ENCODE data around the gene SLC18A3.

Gene SLC18A3

GRCh38 chr10:49595713-49596492 lies 14.2 kb upstream of the SLC18A3 start:
- DNase-seq (ENCODE audit: low read depth, low spot score) = no peak

DNA sequence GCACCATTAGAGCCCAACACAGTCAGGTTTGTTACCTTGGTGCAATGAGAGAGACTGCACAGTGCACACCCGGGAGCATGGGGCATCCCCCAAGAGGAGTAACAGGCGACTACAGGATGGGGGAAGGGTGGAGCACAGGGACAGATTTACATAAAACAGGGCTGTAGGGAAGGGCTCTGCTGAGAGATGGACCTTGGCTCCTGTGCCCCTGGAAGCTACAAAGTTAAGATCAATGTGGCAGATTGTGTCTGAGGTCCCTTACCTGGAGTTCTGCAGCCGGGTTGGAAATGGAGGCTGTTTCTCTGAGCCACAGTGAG lies 13.7 kb upstream of the SLC18A3 start:
- no peak for DNase-seq (ENCODE audit: low read depth, low spot score)

- no peak for DNase-seq (ENCODE audit: low read depth, low spot score)
Observed at GRCh38 chr10:49596836-49597235, 13.3 kb upstream of the SLC18A3 start.

GRCh38 chr10:49597426-49598163 lies 12.5 kb upstream of the SLC18A3 start:
- no peak for DNase-seq (ENCODE audit: low read depth, low spot score)

DNA sequence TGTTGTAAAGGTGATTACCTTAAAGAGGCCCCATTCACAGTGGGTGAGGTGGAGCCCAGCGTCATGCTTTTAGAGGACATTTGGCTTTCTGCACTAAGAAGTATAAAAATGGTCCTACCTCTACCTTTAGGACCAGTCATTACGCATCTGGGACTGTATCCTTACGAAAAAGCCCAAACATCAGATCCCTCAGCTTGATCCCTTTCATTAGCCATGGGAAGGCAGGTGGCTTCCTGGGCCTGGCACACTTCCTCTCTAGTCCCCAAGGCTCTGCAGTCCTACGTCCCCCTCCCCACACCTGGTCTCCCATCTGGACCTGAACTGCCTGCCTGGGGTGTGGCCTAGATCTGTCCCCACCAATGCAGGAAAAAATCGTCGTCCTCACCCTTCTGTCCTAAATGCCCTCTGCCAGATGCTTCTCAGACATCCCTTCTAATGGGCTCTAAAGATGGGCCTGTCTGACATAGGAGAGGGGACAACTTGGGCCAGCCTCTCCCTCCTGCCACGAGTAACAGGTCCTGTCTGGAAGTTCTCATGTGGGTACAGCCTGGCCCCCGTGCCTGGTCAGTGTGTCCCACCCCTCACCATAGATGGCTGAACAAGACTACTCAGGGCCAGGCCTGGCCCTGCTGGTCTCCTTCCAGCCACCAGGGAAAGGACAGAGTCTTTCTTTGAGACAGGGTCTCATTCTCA lies 11.8 kb upstream of the SLC18A3 start:
- DNase-seq (ENCODE audit: low read depth, low spot score) = no peak

DNA sequence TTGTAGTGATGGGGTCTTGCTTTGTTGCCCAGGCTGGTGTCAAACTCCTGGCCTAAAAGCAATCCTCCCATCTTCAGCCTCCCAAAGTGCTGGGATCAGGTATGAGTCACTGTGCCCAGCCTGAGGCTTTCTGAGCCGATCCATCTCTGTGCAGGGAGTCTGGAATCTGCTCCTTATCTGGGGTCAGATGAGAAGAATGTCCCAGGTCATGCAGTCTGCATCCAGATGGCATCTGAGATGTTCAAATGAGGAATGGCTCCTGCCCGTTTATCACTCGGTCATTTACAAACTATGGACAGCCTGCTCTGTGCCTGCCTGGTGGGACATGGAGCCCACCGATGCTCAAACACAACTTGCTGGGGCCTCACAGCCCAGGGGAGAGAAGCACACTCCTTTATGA lies 11.1 kb upstream of the SLC18A3 start:
- DNase-seq (ENCODE audit: low read depth, low spot score) = peak; percentile 43

DNA sequence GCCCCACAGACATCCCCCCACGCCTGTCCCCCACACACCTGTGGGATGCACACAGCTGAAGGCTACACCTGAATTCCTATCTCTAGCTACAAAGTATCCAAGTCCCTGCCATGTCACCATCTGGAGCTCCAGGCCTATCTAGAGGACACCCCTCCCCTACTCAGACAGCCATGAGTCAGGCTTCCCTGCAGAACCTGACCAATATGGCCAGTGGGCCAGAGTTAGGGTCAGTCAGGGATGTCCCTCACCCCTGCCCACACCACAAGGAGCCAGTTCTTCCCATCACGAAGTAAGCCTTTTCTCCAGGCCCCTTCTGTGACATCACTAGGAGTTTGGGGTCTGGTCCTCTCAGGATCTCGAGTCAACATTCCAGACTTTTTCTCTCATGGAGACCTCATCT lies 10.6 kb upstream of the SLC18A3 start:
- DNase-seq (ENCODE audit: low read depth, low spot score) = no peak

DNA sequence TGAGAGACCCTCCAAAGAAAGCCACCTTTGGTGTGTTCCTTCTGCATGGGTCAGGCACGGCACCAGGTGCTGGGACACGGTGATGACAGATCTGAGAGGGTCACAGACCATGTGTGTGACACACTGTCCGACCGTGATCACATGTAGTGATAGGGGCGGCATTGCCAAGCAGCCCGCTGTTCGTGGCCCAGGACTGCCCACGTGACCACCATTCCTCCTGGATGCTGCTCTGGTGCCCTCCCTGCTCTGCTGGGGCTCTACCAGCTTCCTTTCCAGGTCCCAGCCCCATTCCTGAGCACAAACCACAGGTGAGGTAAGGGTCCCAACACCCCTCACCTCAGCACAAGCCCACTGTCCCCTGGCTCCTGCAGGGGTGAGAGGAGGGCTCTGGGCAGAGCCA lies 10.1 kb upstream of the SLC18A3 start:
- no peak for DNase-seq (ENCODE audit: low read depth, low spot score)

GRCh38 chr10:49600781-49601400 lies 9.2 kb upstream of the SLC18A3 start:
- DNase-seq (ENCODE audit: low read depth, low spot score) = no peak

DNA sequence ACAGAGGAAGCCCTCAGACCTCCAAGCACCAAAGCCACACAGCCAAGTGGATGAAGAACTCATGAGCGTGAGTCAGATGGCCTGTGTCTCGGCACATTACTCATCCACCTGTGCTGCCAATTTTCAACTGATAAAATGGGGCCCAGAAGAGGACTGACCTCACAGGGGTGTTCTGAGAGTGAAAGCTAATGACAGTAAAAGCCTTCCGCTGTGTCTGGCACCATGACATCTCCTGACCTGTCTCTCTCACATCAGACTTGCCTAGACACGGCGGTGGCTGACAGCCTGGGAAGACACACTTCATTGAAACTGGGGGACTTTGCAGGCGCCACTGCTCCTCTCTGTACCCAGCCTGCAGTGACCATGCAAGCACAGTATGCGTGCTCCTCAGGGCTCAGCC lies 8.3 kb upstream of the SLC18A3 start:
- DNase-seq (ENCODE audit: low read depth, low spot score) = no peak

GRCh38 chr10:49602380-49603023 lies 7.6 kb upstream of the SLC18A3 start:
- no peak for DNase-seq (ENCODE audit: low read depth, low spot score)

DNA sequence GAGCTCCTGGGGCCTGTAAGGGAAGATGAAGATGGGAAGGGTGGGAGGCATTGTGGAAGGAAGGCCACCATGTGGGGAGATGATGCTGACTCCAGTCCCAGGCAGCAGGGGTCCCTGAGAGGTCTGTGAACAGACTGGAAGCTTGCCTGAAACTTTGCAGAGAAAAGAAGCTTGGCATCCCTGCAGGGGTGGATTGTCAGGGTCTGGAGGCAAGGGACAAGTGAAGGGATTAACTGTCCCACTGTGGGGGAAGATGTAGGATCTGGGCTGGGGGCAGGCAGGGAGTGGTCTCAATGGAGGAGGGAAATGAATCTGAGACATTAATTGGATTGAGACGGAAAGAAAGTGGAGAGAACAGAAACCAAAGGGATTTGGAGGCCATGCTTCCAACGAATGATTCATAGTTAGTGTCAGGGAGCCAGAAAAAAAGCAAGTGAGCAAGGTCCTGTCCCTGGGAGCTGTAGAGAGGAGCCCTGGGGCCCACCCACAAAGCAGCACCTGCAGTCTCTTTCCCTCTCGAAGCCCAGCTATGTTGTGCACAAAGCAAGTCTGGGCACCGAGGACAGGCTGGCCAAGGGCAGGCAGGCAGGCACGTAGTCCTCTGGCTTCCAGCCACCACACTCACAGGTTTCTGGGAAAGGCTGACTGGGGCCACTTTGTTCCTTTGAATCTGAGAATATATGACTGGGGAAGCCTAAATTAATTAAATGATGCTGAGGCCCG lies 4.7 kb upstream of the SLC18A3 start:
- no peak for DNase-seq (ENCODE audit: low read depth, low spot score)

GRCh38 chr10:49605939-49606509 lies 4.1 kb upstream of the SLC18A3 start:
- no peak for DNase-seq (ENCODE audit: low read depth, low spot score)

- peak; percentile 90 for DNase-seq (ENCODE audit: low read depth, low spot score)
Observed at GRCh38 chr10:49606981-49607535, 3.1 kb upstream of the SLC18A3 start.

DNA sequence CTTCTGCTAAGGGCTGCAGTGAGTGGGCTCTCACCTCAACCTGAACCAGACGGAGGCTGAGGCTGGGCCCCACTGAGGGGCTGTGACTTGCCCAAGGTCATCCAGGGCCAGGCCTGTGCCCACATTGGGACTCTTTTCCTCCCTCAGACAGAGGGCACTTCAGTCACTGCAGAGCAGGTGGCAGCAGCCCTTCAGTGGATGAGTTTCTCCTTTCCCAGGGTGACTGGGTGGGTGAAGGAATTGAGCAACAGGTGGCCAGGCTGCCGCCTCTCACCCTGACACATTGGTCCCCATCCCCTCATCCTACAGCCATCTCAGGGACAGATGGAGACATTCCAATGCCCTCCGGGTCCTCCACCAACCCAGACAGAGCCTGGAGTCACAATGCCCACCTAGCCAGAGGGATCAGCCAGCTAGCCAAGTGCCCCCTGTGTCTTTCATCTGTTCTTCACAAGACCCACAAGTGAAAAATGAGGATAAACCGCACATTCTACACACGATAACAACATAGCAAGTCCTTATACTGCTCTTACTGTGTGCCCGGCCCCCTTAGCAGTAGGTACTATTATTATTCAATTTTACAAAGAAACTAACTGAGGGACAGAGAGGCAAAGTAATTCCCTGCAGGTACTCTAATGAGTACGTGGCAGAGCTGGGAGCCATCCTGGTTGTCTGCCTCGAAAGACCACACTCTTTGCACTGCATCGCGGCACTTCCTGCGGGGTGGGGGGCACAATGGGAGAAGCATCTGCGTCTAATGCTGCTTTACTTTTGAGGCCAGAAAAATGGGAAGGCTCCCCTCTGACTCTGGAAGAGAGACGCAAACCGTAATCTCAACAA lies 1.7 kb upstream of the SLC18A3 start:
- no peak for DNase-seq (ENCODE audit: low read depth, low spot score)

- DNase-seq (ENCODE audit: low read depth, low spot score) = no peak
Observed at GRCh38 chr10:49609006-49609282, 1.2 kb upstream of the SLC18A3 start.

- no peak for DNase-seq (ENCODE audit: low read depth, low spot score)
Observed at GRCh38 chr10:49609283-49610113, 612 bp upstream of the SLC18A3 start.

- DNase-seq (ENCODE audit: low read depth, low spot score) = no peak
Observed at GRCh38 chr10:49610458-49611165, 502 bp downstream of the SLC18A3 start.
